Endodermal cell (in vitro differentiated cells): ENCODE data around the gene GATB. TPM values are rescaled to one million over a fixed set of nuclear protein-coding genes. Genes with fewer than 3 reads are reported as not detected.
A peak's percentile ranks its signal among the peaks of the same experiment; 100 is the strongest.

ENCODE experiments used
- DNase-seq: peaks from one replicate; pipeline ENCODE4 v3.0.0-alpha.2; 2017
- H3K27ac ChIP-seq: 2 replicates; pipeline ENCODE4 v1.5.1; 2013; ENCODE audit warnings: mild to moderate bottlenecking, low read depth, low read length, moderate library complexity
- H3K27me3 ChIP-seq: 2 replicates; pipeline ENCODE4 v1.6.1; 2013; ENCODE audit warnings: mild to moderate bottlenecking, low read length, moderate library complexity; ENCODE audit not compliant: insufficient read depth, control insufficient read depth, poor library complexity, severe bottlenecking
- H3K36me3 ChIP-seq: 2 replicates; pipeline ENCODE4 v1.7.0; 2013; ENCODE audit warnings: mild to moderate bottlenecking, low read length, moderate library complexity; ENCODE audit not compliant: control insufficient read depth, insufficient read depth
- H3K4me1 ChIP-seq: one replicate; pipeline ENCODE4 v1.7.0; 2013; ENCODE audit warnings: low read length; ENCODE audit not compliant: control insufficient read depth, insufficient read depth
- H3K4me3 ChIP-seq: 2 replicates; pipeline ENCODE4 v1.5.1; 2013; ENCODE audit warnings: mild to moderate bottlenecking, low read length, moderate library complexity
- H3K9ac ChIP-seq: 2 replicates; pipeline ENCODE4 v1.6.1; 2013; ENCODE audit warnings: mild to moderate bottlenecking, low read length, moderate library complexity; ENCODE audit not compliant: poor library complexity, severe bottlenecking; ENCODE audit errors: extremely low read depth
- H3K9me3 ChIP-seq: 2 replicates; pipeline ENCODE4 v1.6.1; 2013; ENCODE audit warnings: mild to moderate bottlenecking, low read length, moderate library complexity; ENCODE audit not compliant: control insufficient read depth
- H3K27ac Mint-ChIP-seq: 2 replicates; pipeline ENCODE4 v1.8.0; 2020; ENCODE audit warnings: mixed read lengths
- H3K27me3 Mint-ChIP-seq: 2 replicates; pipeline ENCODE4 v1.8.0; 2021; ENCODE audit warnings: mild to moderate bottlenecking, mixed read lengths; ENCODE audit not compliant: insufficient read depth
- H3K36me3 Mint-ChIP-seq: 2 replicates; pipeline ENCODE4 v1.8.0; 2020; ENCODE audit warnings: low read depth, mixed read lengths
- H3K4me1 Mint-ChIP-seq: 2 replicates; pipeline ENCODE4 v1.8.0; 2020; ENCODE audit warnings: mixed read lengths
- H3K4me3 Mint-ChIP-seq: 2 replicates; pipeline ENCODE4 v1.8.0; 2020; ENCODE audit warnings: mild to moderate bottlenecking, moderate library complexity, mixed read lengths
- H3K9me3 Mint-ChIP-seq: 2 replicates; pipeline ENCODE4 v1.8.0; 2020; ENCODE audit warnings: mild to moderate bottlenecking, mixed read lengths
- WGBS, 2 experiments: methylation state at CpG; one replicate each; pipeline versions ENCODE4 v1.1.5 to v1.1.7; 2013; ENCODE audit warnings: missing lambda C conversion rate in 2 of 2, mixed read lengths in 1 of 2; ENCODE audit not compliant: insufficient coverage in 1 of 2, insufficient read length in 1 of 2; 5-methylcytosine and 5-hydroxymethylcytosine counted together
- total RNA-seq, 2 donors: library from RNA; stranded (reverse); fragmentation: NEBNext Ultra II Directional in 1 of 2; extraction: Animal tissue kit (Norgen Biotek cat#: 25700) in 1 of 2; gene quantifications; 2 replicates in 1 of 2; 3 replicates in 1 of 2; pipeline ENCODE4 v1.2.1, GENCODE V29; 2021
- TF ChIP-seq, protein P1 (sequence below): fragments of 200-600 bp; sonication (generic); conservative IDR thresholded peaks from 2 replicates; pipeline ENCODE4 v1.5.0; 2021; ENCODE audit warnings: antibody characterized with exemption, mild to moderate bottlenecking

Gene GATB
- total RNA-seq, 2 donors from 2014 or later = 18.3 to 20.5 TPM

GRCh38 chr4:151671541-151672059 is 89.2 kb downstream of the GATB start:
- H3K9me3 ChIP-seq = no peaks in the 10 kb centered on the region
- TF ChIP-seq, protein P1, sequence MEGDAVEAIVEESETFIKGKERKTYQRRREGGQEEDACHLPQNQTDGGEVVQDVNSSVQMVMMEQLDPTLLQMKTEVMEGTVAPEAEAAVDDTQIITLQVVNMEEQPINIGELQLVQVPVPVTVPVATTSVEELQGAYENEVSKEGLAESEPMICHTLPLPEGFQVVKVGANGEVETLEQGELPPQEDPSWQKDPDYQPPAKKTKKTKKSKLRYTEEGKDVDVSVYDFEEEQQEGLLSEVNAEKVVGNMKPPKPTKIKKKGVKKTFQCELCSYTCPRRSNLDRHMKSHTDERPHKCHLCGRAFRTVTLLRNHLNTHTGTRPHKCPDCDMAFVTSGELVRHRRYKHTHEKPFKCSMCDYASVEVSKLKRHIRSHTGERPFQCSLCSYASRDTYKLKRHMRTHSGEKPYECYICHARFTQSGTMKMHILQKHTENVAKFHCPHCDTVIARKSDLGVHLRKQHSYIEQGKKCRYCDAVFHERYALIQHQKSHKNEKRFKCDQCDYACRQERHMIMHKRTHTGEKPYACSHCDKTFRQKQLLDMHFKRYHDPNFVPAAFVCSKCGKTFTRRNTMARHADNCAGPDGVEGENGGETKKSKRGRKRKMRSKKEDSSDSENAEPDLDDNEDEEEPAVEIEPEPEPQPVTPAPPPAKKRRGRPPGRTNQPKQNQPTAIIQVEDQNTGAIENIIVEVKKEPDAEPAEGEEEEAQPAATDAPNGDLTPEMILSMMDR = no peak
- Mint-ChIP-seq H3K4me3 (no peak overlapping the region), H3K27ac (peak overlapping the region; percentile 14), H3K36me3 (peaks cover 3% of the 10 kb centered on the region), H3K9me3 (no peaks in the 10 kb centered on the region), H3K4me1 (peaks cover 22% of the 10 kb centered on the region), H3K27me3 (no peaks in the 10 kb centered on the region)
- no peak overlapping the region for H3K9ac ChIP-seq
- no peaks in the 10 kb centered on the region for H3K27me3 ChIP-seq
- WGBS, 2 experiments = 81 to 88% methylated on average over 4 to 14 of the region's 14 CpGs
- H3K36me3 ChIP-seq = no peaks in the 10 kb centered on the region
- H3K4me3 ChIP-seq = no peak overlapping the region
- H3K27ac ChIP-seq = no peak overlapping the region
- H3K4me1 ChIP-seq = peaks cover 2% of the 10 kb centered on the region
- DNase-seq = peak; percentile 62

- Histone ChIP-seq H3K9ac (no peak overlapping the region), H3K9me3 (no peaks in the 10 kb centered on the region), H3K4me1 (peaks cover 2% of the 10 kb centered on the region), H3K4me3 (no peak overlapping the region), H3K27me3 (no peaks in the 10 kb centered on the region), H3K36me3 (no peaks in the 10 kb centered on the region), H3K27ac (no peak overlapping the region)
- TF ChIP-seq, protein P1 = no peak
- peaks cover 3% of the 10 kb centered on the region for H3K36me3 Mint-ChIP-seq
- no peak overlapping the region for H3K27ac Mint-ChIP-seq
- H3K27me3 Mint-ChIP-seq = no peaks in the 10 kb centered on the region
- no peaks in the 10 kb centered on the region for H3K9me3 Mint-ChIP-seq
- no peak for DNase-seq
- peaks cover 22% of the 10 kb centered on the region for H3K4me1 Mint-ChIP-seq
- WGBS, 2 experiments = 94% methylated on average over 5 of the region's 5 CpGs; no CpG with 5 or more reads in 1 of the 2 experiments
- H3K4me3 Mint-ChIP-seq = no peak overlapping the region
Observed at GRCh38 chr4:151670843-151671242, 90.0 kb downstream of the GATB start.

- Mint-ChIP-seq H3K36me3 (peaks cover 3% of the 10 kb centered on the region), H3K27me3 (no peaks in the 10 kb centered on the region), H3K4me1 (peaks cover 20% of the 10 kb centered on the region), H3K9me3 (no peaks in the 10 kb centered on the region), H3K27ac (peak overlapping the region; percentile 75), H3K4me3 (no peak overlapping the region)
- Histone ChIP-seq H3K27me3 (no peaks in the 10 kb centered on the region), H3K27ac (no peak overlapping the region), H3K4me1 (peaks cover 2% of the 10 kb centered on the region), H3K4me3 (no peak overlapping the region), H3K36me3 (no peaks in the 10 kb centered on the region), H3K9me3 (no peaks in the 10 kb centered on the region), H3K9ac (no peak overlapping the region)
- DNase-seq = no peak
- TF ChIP-seq, protein P1 = no peak
- 93 to 94% methylated on average over 6 to 9 of the region's 9 CpGs for WGBS, 2 experiments
Observed at GRCh38 chr4:151669990-151670389, 90.8 kb downstream of the GATB start.
